T-cell (primary cell): ENCODE measurements around the gene VPS41. TPM values are rescaled to one million over a fixed set of nuclear protein-coding genes. Genes with fewer than 3 reads are reported as not detected.

Source experiments
- ATAC-seq, 4 experiments: fragments of 200-7000 bp in 3 of 4; fragments of 150-1000 bp in 1 of 4; cut with Tn5 transposase; replicated peaks in 1 of 4; 1 replicate in 3 of 4; 2 replicates in 1 of 4; pipeline ENCODE4 v1.10.0; 2021; ENCODE audit warnings: moderate library complexity in 3 of 4, mild to moderate bottlenecking in 2 of 4, moderate number of reproducible peaks in 1 of 4
- CTCF ChIA-PET, 2 donors: fragments of 300-600 bp; sonication (Branson Sonifier 250); formaldehyde crosslinking; loops; one replicate each; lab custom pipeline; 2022; ENCODE audit warnings: antibody characterized with exemption in 2 of 2; lab: Charles Lee
- POLR2A ChIA-PET, 2 donors: fragments of 300-600 bp; sonication (Branson Sonifier 250); formaldehyde crosslinking; loops; one replicate each; lab custom pipeline; 2022; ENCODE audit warnings: antibody characterized with exemption in 2 of 2; lab: Charles Lee
- DNase-seq, 35 experiments: peaks; one replicate each; pipeline versions ENCODE4 v3.0.0 to v3.0.0-alpha.2; 2013 to 2023
- H3K27ac ChIP-seq: one replicate; pipeline ENCODE4 v1.5.1; 2013; ENCODE audit warnings: low read length
- H3K27me3 ChIP-seq, 2 experiments: replicated peaks in 1 of 2; 1 replicate in 1 of 2; 2 replicates in 1 of 2; pipeline versions ENCODE4 v1.6.1 to v1.7.0; 2013; ENCODE audit warnings: low read length in 1 of 2, mixed read lengths in 1 of 2; ENCODE audit not compliant: control insufficient read depth in 2 of 2, insufficient read depth in 2 of 2; ENCODE audit errors: extremely low read depth in 1 of 2
- H3K36me3 ChIP-seq, 2 donors: 1 replicate in 1 of 2; 2 replicates in 1 of 2; pipeline versions ENCODE4 v1.6.1 to v1.7.0; 2013; ENCODE audit warnings: low read length in 1 of 2; ENCODE audit not compliant: control insufficient read depth in 2 of 2, insufficient read depth in 1 of 2; ENCODE audit errors: extremely low read depth in 1 of 2
- H3K4me1 ChIP-seq, 2 experiments: 1 replicate in 1 of 2; 2 replicates in 1 of 2; pipeline versions ENCODE4 v1.6.1 to v1.7.0; 2013; ENCODE audit warnings: low read length in 2 of 2, mixed read lengths in 1 of 2; ENCODE audit not compliant: insufficient read depth in 2 of 2, control insufficient read depth in 1 of 2; ENCODE audit errors: extremely low read depth in 1 of 2
- H3K4me3 ChIP-seq, 2 donors: 1 replicate in 1 of 2; 2 replicates in 1 of 2; pipeline versions ENCODE4 v1.5.1 to v1.7.0; 2013; ENCODE audit warnings: mild to moderate bottlenecking in 2 of 2, low read length in 1 of 2, moderate library complexity in 1 of 2; ENCODE audit not compliant: control insufficient read depth in 1 of 2; ENCODE audit errors: extremely low read depth in 1 of 2
- H3K9me3 ChIP-seq: 2 replicates; pipeline ENCODE4 v1.7.0; 2013
- H3K27ac Mint-ChIP-seq, 2 donors: one replicate each; pipeline ENCODE4 v1.8.0; 2020 to 2021; ENCODE audit warnings: mild to moderate bottlenecking in 2 of 2, mixed read lengths in 2 of 2
- H3K27me3 Mint-ChIP-seq, 2 donors: one replicate each; pipeline ENCODE4 v1.8.0; 2021 to 2022; ENCODE audit warnings: mixed read lengths in 2 of 2
- H3K36me3 Mint-ChIP-seq: one replicate; pipeline ENCODE4 v1.8.0; 2021; ENCODE audit warnings: mixed read lengths
- H3K4me1 Mint-ChIP-seq, 3 donors: one replicate each; pipeline ENCODE4 v1.8.0; 2020 to 2022; ENCODE audit warnings: mixed read lengths in 3 of 3, mild to moderate bottlenecking in 1 of 3
- H3K4me3 Mint-ChIP-seq, 3 donors: one replicate each; pipeline ENCODE4 v1.8.0; 2020 to 2022; ENCODE audit warnings: mild to moderate bottlenecking in 3 of 3, mixed read lengths in 3 of 3, moderate library complexity in 3 of 3
- H3K9me3 Mint-ChIP-seq, 3 donors: one replicate each; pipeline ENCODE4 v1.8.0; 2020 to 2022; ENCODE audit warnings: mixed read lengths in 3 of 3
- WGBS: methylation state at CpG from one replicate; pipeline ENCODE4 v1.1.5; 2013; ENCODE audit warnings: missing lambda C conversion rate; ENCODE audit not compliant: insufficient coverage; 5-methylcytosine and 5-hydroxymethylcytosine counted together
- total RNA-seq, 35 experiments: library from RNA in 6 of 35; stranded (reverse) in 6 of 35; fragments of 120-200 nt in 1 of 35; gene quantifications; one replicate each; pipeline versions ENCODE4 v1.2.1 to v1.2.4 and lab custom pipeline; 2013 to 2026

VPS41 gene
- total RNA-seq, 5 donors from 2014 or later (not counting 1 experiment from before 2014, with no cell fraction given) = 45.6 to 68.3 (median 55.3) TPM

DNA sequence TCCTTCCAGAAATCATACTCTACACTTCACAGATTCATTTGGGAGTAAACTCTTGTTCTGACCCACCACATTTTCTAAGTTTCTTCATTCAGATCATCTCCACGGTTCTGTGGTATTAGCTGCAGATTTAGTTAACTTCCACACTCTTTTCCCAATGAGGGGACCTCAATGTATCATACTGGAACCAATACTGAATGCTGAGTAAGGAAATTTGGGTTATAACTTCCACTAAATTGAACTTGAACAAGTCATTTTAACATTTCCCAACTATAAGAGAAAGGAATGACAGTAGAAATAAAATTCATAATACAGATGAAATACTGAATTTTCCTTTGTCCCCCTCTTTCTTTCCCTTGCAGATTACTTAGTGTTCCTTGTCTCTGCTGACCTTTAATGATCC lies 131.4 kb downstream of the VPS41 start:
- Mint-ChIP-seq H3K27ac (no peak overlapping the region), H3K36me3 (peaks cover 46% of the 10 kb centered on the region), H3K9me3 (no peaks in the 10 kb centered on the region), H3K27me3 (no peaks in the 10 kb centered on the region), H3K4me1 (no peaks in the 10 kb centered on the region), H3K4me3 (no peak overlapping the region)
- Histone ChIP-seq H3K27me3 (no peaks in the 10 kb centered on the region), H3K4me3 (no peak overlapping the region), H3K4me1 (no peaks in the 10 kb centered on the region), H3K27ac (no peak overlapping the region), H3K36me3 (peaks cover 0 to 22% of the 10 kb centered on the region in 2 donors), H3K9me3 (no peaks in the 10 kb centered on the region)
- ATAC-seq (no peak), DNase-seq (no peak)
- no CpG with 5 or more reads among the region's 1 CpG for WGBS
- ChIA-PET CTCF (no interaction called here), POLR2A (no interaction called here)

DNA sequence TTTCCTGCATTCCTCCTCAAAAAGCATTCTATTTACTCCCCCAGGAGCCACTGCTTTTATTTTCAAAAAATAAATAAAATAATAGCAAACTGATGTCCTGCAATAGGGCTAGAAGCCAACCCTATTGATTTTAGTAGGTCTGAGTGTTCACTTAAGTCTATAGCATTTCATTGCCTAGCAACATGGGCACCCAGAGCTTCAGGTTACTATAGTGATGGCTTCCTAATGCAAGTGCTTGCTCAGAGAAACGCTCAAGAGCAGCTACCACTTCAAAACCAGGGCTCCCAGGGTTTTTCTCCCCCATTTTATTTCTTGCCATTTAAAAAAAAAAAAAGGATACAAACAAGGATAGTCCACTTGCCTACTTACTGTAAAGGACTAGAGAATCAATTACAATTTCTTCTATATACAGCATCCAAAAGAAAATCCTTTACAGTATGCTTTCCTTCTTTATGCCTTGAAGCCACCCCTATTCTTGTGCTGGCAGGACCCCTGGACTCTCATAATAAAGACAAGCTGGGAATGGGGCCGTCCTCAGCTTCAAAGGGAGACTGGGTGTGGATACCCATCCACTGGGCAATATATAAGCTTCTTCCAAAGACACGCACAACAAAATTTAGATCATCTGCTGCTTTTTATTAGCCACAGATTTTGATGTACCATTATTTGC lies 133.3 kb downstream of the VPS41 start:
- no peaks in the 10 kb centered on the region for H3K9me3 Mint-ChIP-seq
- Histone ChIP-seq H3K4me1 (no peaks in the 10 kb centered on the region), H3K9me3 (no peaks in the 10 kb centered on the region), H3K27me3 (no peaks in the 10 kb centered on the region), H3K4me3 (no peak overlapping the region), H3K36me3 (peaks cover 0 to 31% of the 10 kb centered on the region in 2 donors), H3K27ac (no peak overlapping the region)
- ChIA-PET CTCF (no interaction called here), POLR2A (interaction anchor here in 1 of 2 donors (0.5 kb wide), 1 partner anchor 68 kb away, joined by 3 read pairs; no protein-coding TSS in a partner anchor)
- DNase-seq (no peak), ATAC-seq (no peak)
- H3K36me3 Mint-ChIP-seq = peaks cover 44% of the 10 kb centered on the region
- H3K4me1 Mint-ChIP-seq = no peaks in the 10 kb centered on the region
- H3K27ac Mint-ChIP-seq = no peak overlapping the region
- no peak overlapping the region for H3K4me3 Mint-ChIP-seq
- H3K27me3 Mint-ChIP-seq = no peaks in the 10 kb centered on the region
- 92% methylated on average over 2 of the region's 3 CpGs for WGBS

DNA sequence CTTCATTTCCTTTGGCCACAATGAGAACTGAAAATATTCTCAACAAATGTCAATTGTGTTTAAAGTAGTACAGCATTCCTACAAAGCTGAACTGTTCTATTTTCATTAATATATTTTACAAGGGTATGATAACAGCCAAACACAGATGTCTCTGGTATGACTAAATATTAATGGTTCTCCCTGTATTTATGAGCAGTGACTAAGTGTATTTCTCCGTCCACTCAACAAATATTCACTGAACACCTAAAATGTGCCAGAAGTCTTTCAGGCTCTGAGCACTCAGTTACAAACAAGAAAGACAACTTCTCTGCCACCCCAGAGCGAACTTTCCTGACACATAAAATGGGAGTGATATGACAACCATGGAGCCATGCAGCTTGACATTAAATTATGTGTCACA lies 135.6 kb downstream of the VPS41 start:
- Histone ChIP-seq H3K27me3 (no peaks in the 10 kb centered on the region), H3K9me3 (no peaks in the 10 kb centered on the region), H3K4me3 (no peak overlapping the region), H3K4me1 (no peaks in the 10 kb centered on the region), H3K27ac (no peak overlapping the region), H3K36me3 (peaks cover 0 to 42% of the 10 kb centered on the region in 2 donors)
- Mint-ChIP-seq H3K27ac (no peak overlapping the region), H3K4me1 (no peaks in the 10 kb centered on the region), H3K27me3 (no peaks in the 10 kb centered on the region), H3K36me3 (peaks cover 58% of the 10 kb centered on the region), H3K9me3 (no peaks in the 10 kb centered on the region), H3K4me3 (no peak overlapping the region)
- no CpG with 5 or more reads among the region's 2 CpGs for WGBS
- no peak for DNase-seq
- ChIA-PET CTCF (no interaction called here), POLR2A (interaction anchor here in 1 of 2 donors (0.6 kb wide), 1 partner anchor 23 kb away, joined by 3 read pairs; no protein-coding TSS in a partner anchor)
- ATAC-seq = no peak

DNA sequence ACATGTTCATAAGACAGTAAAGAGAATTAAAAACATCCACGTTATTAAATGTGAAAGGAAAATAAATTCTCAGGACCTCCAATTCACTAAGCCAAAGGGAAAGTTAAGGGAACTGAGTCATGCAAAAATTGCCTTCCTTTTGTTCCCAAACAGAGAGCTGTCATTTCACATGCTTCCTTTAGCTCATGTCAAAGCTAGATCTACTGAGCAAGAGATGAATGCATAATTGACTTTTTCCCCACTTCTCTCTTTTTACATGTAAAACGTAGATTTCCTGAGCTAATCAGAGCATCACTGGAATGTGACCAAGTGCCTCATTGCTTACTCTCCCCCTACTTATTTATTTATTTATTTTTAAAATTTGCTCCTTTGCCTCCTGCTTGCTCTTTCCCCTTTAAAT lies 148.8 kb downstream of the VPS41 start:
- WGBS = no CpG with 5 or more reads among the region's 2 CpGs
- DNase-seq (no peak), ATAC-seq (no peak)
- H3K27ac Mint-ChIP-seq = no peak overlapping the region
- Histone ChIP-seq H3K9me3 (no peaks in the 10 kb centered on the region), H3K27ac (no peak overlapping the region), H3K4me3 (no peak overlapping the region), H3K4me1 (no peaks in the 10 kb centered on the region), H3K36me3 (peaks cover 6 to 45% of the 10 kb centered on the region in 2 donors), H3K27me3 (no peaks in the 10 kb centered on the region)
- H3K27me3 Mint-ChIP-seq = no peaks in the 10 kb centered on the region
- ChIA-PET CTCF (no interaction called here), POLR2A (no interaction called here)
- no peak overlapping the region for H3K4me3 Mint-ChIP-seq
- peaks cover 61% of the 10 kb centered on the region for H3K36me3 Mint-ChIP-seq
- no peaks in the 10 kb centered on the region for H3K9me3 Mint-ChIP-seq
- H3K4me1 Mint-ChIP-seq = no peaks in the 10 kb centered on the region

DNA sequence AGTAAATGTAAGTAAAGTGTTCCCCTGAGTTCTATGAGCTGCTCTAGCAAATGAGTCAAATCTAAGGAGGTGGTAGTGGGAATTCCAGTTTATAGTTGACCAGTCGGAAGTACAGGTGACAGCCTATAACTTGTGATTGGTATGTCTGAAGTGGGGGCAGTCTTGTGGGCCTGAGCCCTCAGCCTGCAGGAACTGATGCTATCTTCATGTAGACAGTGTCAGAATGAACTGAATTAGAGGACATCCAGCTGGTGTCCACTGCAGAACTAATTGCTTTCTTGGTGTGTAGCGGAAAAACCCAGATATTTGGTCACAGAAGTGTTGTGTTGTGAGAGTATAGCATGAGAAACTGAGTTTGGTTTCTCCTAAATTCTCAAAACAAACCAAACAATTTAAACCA lies 150.0 kb downstream of the VPS41 start:
- no peak for DNase-seq
- Mint-ChIP-seq H3K27ac (peak overlapping the region in 1 of 2 donors; percentile 5), H3K36me3 (peaks cover 64% of the 10 kb centered on the region), H3K4me1 (no peaks in the 10 kb centered on the region), H3K27me3 (no peaks in the 10 kb centered on the region), H3K4me3 (no peak overlapping the region), H3K9me3 (no peaks in the 10 kb centered on the region)
- 100% methylated on average over 1 of the region's 2 CpGs for WGBS
- H3K27ac ChIP-seq = no peak overlapping the region
- ChIA-PET CTCF (no interaction called here), POLR2A (no interaction called here)
- H3K36me3 ChIP-seq = peaks cover 6 to 49% of the 10 kb centered on the region in 2 donors
- no peaks in the 10 kb centered on the region for H3K27me3 ChIP-seq
- H3K4me1 ChIP-seq = no peaks in the 10 kb centered on the region
- ATAC-seq = no peak
- H3K9me3 ChIP-seq = no peaks in the 10 kb centered on the region
- no peak overlapping the region for H3K4me3 ChIP-seq

DNA sequence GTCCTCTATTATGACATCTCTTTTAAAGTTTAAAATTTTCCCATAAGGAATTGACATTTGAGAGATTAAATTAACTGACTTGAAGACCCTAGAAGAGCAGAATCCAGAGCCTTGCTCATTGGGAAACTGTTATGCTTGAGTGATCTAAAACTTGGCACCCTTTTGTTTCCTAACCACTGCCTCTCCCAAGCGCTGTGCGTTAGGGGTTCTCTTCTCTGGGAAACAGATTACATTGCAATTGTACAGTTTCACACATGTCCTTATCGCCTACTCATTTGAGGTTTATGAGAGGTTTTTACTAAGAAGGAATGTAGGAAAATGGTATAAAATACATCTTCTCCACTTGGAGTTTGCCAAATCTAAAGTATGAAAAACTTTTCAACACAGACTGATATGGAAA lies 151.1 kb downstream of the VPS41 start:
- DNase-seq (no peak), ATAC-seq (no peak)
- Histone ChIP-seq H3K27ac (no peak overlapping the region), H3K4me3 (no peak overlapping the region), H3K36me3 (peaks cover 9 to 50% of the 10 kb centered on the region in 2 donors), H3K9me3 (no peaks in the 10 kb centered on the region), H3K27me3 (no peaks in the 10 kb centered on the region), H3K4me1 (no peaks in the 10 kb centered on the region)
- H3K27me3 Mint-ChIP-seq = no peaks in the 10 kb centered on the region
- no peaks in the 10 kb centered on the region for H3K4me1 Mint-ChIP-seq
- H3K27ac Mint-ChIP-seq = no peak overlapping the region
- H3K36me3 Mint-ChIP-seq = peaks cover 66% of the 10 kb centered on the region
- WGBS = no CpG with 5 or more reads among the region's 3 CpGs
- POLR2A ChIA-PET = no interaction called here
- H3K9me3 Mint-ChIP-seq = no peaks in the 10 kb centered on the region
- CTCF ChIA-PET = no interaction called here
- H3K4me3 Mint-ChIP-seq = no peak overlapping the region
